ENCODE measurements around the gene NPHP4. TPM values are rescaled to one million over a fixed set of nuclear protein-coding genes. Genes with fewer than 3 reads are reported as not detected.

The NPHP4 gene
- total and polyA plus RNA-seq, 10 of the 15 experiments (the other 5 are each of a cell fraction or from before 2014, with no cell fraction given): 0.16 to 10.5 (median 3.1) TPM

DNA sequence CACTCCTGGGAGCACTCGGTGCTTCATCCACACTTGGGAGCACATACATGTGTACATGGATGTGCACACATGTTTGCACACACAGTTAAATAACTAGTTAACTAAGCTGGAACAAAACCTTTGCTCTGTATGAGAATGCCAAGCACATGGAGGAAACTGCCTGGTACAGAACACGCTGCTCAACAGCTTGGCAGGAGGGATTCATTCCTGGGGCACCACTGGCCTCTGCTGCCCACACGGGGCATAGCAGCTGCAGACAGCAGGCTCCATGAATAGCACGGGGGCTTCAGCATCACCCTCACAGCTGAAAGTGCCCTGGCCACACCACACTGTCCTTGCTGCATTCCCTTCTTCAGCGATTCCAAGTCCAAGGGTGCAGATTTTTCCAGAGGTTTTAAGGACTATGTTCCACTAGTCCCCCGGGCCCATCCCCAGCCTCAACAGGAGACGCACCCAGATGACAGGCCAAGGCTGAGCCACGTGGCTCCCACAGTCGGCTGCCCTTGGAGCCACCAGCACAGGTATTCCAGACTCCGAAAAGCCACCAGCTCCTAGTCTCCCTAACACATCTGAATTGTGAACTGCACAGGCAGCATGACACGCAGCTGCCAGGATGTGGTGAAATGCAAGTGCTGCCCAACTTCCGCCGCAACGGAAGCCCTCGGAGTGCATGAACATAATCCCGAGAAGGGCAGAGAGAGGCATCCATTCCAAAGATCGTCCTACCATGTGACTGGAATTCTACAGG lies 16.9 kb downstream of the NPHP4 start:
- Histone ChIP-seq H3K27ac (ENCODE audit: control insufficient read depth, insufficient read depth) (no peak overlapping the region), H3K36me3 (ENCODE audit: control insufficient read depth in 2 of 2, insufficient read depth in 2 of 2, low read length in 1 of 2) (no peaks in the 10 kb centered on the region; a peak in 2 of 4 replicates), H3K9me3 (replicated peaks; ENCODE audit: control insufficient read depth, insufficient read depth, low read length) (no peaks in the 10 kb centered on the region), H3K9ac (ENCODE audit: control insufficient read depth, insufficient read depth, low read length) (no peak overlapping the region), H3K4me1 (ENCODE audit: control insufficient read depth, insufficient read depth, low read length) (no peaks in the 10 kb centered on the region), H3K27me3 (replicated peaks in 1 of 2; ENCODE audit: control insufficient read depth in 2 of 2, insufficient read depth in 2 of 2, low read length in 1 of 2) (no peaks in the 10 kb centered on the region), H3K79me2 (ENCODE audit: control insufficient read depth, insufficient read depth, low read length) (no peaks in the 10 kb centered on the region), H3K4me3 (no peak overlapping the region), H3K4me2 (ENCODE audit: control insufficient read depth, insufficient read depth) (no peak overlapping the region), H2AFZ (ENCODE audit: control insufficient read depth, low read depth, low read length) (no peak overlapping the region), H4K20me1 (ENCODE audit: control insufficient read depth, insufficient read depth) (no peaks in the 10 kb centered on the region)
- in situ Hi-C loops (cut with MboI): no loop called here
- ChIA-PET POLR2A (no interaction called here), RAD21 (ENCODE audit: unreplicated experiment) (no interaction called here), CTCF (no interaction called here), SMC1A (ENCODE audit: uncharacterized antibody, unreplicated experiment) (no interaction called here)
- ATAC-seq: peak; percentile 72
- intact Hi-C loops (cut with micrococcal nuclease; ENCODE audit: unreplicated experiment): loop anchor here (2.0 kb wide), 1 partner anchor 465 kb away; no protein-coding TSS in a partner anchor
- WGBS (ENCODE audit: insufficient coverage, insufficient replicate concordance, low lambda C conversion rate, missing lambda C conversion rate): 56% methylated on average over 17 of the region's 17 CpGs
- DNase-seq (ENCODE audit: low read depth, low spot score): no peak
- no peak for TF ChIP-seq LARP7 (IDR thresholded peaks at IDR 0.05)
- no peak for TF ChIP-seq BRCA1 (IDR thresholded peaks at IDR 0.05; ENCODE audit: low read depth, low read length)
- TF ChIP-seq, protein P1, sequence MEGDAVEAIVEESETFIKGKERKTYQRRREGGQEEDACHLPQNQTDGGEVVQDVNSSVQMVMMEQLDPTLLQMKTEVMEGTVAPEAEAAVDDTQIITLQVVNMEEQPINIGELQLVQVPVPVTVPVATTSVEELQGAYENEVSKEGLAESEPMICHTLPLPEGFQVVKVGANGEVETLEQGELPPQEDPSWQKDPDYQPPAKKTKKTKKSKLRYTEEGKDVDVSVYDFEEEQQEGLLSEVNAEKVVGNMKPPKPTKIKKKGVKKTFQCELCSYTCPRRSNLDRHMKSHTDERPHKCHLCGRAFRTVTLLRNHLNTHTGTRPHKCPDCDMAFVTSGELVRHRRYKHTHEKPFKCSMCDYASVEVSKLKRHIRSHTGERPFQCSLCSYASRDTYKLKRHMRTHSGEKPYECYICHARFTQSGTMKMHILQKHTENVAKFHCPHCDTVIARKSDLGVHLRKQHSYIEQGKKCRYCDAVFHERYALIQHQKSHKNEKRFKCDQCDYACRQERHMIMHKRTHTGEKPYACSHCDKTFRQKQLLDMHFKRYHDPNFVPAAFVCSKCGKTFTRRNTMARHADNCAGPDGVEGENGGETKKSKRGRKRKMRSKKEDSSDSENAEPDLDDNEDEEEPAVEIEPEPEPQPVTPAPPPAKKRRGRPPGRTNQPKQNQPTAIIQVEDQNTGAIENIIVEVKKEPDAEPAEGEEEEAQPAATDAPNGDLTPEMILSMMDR (IDR thresholded peaks at IDR 0.05 in 2 of 3, conservative IDR thresholded peaks at IDR 0.05 in 1 of 3; ENCODE audit: control insufficient read depth in 2 of 3, extremely low read depth in 1 of 3, insufficient read depth in 1 of 3, low read depth in 3 of 3, low read length in 3 of 3): peak; percentile 57 to 64 (median 62)
- TF ChIP-seq POLR2AphosphoS2 (IDR thresholded peaks at IDR 0.05; ENCODE audit: low read depth, low read length): no peak
- no peak for TF ChIP-seq POLR2AphosphoS5 (IDR thresholded peaks at IDR 0.05; ENCODE audit: low read length)
- no peak for TF ChIP-seq SREBF2 (IDR thresholded peaks at IDR 0.05; ENCODE audit: low read length)
- TF ChIP-seq, protein P2, sequence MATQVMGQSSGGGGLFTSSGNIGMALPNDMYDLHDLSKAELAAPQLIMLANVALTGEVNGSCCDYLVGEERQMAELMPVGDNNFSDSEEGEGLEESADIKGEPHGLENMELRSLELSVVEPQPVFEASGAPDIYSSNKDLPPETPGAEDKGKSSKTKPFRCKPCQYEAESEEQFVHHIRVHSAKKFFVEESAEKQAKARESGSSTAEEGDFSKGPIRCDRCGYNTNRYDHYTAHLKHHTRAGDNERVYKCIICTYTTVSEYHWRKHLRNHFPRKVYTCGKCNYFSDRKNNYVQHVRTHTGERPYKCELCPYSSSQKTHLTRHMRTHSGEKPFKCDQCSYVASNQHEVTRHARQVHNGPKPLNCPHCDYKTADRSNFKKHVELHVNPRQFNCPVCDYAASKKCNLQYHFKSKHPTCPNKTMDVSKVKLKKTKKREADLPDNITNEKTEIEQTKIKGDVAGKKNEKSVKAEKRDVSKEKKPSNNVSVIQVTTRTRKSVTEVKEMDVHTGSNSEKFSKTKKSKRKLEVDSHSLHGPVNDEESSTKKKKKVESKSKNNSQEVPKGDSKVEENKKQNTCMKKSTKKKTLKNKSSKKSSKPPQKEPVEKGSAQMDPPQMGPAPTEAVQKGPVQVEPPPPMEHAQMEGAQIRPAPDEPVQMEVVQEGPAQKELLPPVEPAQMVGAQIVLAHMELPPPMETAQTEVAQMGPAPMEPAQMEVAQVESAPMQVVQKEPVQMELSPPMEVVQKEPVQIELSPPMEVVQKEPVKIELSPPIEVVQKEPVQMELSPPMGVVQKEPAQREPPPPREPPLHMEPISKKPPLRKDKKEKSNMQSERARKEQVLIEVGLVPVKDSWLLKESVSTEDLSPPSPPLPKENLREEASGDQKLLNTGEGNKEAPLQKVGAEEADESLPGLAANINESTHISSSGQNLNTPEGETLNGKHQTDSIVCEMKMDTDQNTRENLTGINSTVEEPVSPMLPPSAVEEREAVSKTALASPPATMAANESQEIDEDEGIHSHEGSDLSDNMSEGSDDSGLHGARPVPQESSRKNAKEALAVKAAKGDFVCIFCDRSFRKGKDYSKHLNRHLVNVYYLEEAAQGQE (IDR thresholded peaks at IDR 0.05; ENCODE audit: low read depth, low read length): no peak
- no peak for TF ChIP-seq NFYB (IDR thresholded peaks at IDR 0.05; ENCODE audit: insufficient read depth, low read depth, low read length)
- no peak for TF ChIP-seq BACH1 (IDR thresholded peaks at IDR 0.05; ENCODE audit: borderline replicate concordance)
- TF ChIP-seq, protein P3, sequence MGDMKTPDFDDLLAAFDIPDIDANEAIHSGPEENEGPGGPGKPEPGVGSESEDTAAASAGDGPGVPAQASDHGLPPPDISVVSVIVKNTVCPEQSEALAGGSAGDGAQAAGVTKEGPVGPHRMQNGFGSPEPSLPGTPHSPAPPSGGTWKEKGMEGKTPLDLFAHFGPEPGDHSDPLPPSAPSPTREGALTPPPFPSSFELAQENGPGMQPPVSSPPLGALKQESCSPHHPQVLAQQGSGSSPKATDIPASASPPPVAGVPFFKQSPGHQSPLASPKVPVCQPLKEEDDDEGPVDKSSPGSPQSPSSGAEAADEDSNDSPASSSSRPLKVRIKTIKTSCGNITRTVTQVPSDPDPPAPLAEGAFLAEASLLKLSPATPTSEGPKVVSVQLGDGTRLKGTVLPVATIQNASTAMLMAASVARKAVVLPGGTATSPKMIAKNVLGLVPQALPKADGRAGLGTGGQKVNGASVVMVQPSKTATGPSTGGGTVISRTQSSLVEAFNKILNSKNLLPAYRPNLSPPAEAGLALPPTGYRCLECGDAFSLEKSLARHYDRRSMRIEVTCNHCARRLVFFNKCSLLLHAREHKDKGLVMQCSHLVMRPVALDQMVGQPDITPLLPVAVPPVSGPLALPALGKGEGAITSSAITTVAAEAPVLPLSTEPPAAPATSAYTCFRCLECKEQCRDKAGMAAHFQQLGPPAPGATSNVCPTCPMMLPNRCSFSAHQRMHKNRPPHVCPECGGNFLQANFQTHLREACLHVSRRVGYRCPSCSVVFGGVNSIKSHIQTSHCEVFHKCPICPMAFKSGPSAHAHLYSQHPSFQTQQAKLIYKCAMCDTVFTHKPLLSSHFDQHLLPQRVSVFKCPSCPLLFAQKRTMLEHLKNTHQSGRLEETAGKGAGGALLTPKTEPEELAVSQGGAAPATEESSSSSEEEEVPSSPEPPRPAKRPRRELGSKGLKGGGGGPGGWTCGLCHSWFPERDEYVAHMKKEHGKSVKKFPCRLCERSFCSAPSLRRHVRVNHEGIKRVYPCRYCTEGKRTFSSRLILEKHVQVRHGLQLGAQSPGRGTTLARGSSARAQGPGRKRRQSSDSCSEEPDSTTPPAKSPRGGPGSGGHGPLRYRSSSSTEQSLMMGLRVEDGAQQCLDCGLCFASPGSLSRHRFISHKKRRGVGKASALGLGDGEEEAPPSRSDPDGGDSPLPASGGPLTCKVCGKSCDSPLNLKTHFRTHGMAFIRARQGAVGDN (IDR thresholded peaks at IDR 0.05): no peak
- peak; percentile 72 for TF ChIP-seq RAD21 (IDR thresholded peaks at IDR 0.05; ENCODE audit: insufficient read depth, low read depth, low read length)
- no peak for FAIRE-seq
- no TSS peak for BruUV-seq (replicated peaks)

All from GM12878 (cell line).